ENCODE results near the gene CD8B.

Gene CD8B

DNA sequence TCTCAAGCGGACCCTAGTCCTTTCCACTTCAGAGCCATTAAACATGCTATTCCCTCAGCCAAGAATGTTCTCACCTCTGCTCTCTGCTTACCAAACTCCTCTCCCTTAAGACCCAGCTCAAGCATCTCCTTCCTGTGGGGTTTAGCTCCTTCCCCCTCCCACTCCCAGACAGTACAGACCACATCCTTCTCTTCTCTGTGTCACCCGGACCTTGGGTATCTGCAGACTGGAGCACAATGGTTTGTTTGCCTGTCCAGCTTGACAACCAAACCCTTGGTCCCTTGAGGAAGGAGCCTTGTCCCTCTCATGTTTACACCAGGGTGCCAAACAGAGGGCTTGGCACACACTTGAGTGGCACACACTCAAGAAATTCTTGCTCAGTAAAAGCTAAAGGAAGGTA, 66.8 kb downstream of the CD8B start:
- no peak for DNase-seq

DNA sequence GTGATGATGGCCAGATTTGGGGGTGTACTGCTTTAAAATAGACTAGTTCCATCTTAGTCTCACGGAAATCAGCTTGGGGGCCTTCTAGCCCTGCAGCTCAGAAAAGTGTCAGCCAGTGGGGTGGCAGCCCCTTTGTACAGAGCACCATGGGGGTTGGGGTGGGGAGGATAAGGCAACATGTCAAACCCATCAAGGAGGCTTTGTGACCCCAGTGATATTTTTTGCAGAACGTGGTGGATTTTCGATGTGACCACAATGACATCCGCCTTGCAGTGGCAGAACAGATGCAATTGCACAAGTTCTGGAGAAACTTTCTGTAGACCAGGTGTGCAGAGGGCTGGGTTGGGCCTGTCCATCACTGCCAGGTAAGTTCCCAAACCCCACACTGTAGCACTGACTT, 67.9 kb downstream of the CD8B start:
- no peak for DNase-seq

- no peak for DNase-seq
Observed at GRCh38 chr2:86791573-86791972, 70.1 kb downstream of the CD8B start.

DNA sequence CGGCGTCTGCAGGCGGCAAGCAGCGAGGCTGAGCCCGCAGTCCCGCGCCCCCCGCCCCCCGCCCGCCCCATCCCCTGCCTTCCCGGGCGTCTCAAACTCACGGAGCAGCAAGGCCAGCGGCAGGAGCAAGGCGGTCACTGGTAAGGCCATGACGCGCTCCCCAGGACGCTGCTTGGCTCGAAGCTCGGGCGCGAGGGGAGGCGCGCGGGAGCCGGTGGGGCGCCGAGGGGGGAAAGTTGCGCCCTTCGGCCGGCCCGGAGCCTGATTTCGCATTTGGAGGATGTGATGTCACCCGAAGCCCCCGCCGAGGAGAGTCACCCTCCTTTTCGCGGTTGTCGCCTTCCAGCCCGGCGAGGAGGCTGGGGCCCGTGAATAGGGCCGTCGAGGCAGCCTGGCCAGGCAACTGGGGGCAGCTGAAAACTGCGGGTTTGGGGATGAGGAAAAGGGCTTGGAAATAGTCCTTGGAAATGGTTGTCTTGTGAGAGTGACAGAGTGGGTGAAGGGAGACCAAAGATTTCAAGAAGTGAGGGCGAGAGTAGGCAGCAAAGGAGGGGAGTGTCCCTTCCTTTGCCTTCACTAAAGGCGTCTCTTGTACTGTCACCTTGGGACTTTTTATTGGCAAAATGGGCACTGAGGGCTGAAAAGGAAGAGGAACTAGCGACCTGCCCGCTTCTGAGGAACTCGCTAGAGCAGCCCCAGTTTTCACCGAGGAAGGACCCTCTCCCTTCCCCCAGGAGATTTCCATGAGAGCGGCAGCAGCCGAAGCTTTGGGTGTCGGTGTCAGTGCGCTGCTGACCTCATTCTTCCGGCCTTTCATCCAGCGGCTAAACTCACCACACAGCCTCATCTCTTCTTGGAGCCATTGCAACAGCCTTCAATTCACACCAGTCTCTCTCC, 70.8 kb downstream of the CD8B start, which contains the start of gene CD8A:
Gene CD8A, minus strand, starts transcription at position 238 of the 897 bp plus-strand sequence. Its CDS starts 88 bp downstream, at position 150.
- no peak for DNase-seq

DNA sequence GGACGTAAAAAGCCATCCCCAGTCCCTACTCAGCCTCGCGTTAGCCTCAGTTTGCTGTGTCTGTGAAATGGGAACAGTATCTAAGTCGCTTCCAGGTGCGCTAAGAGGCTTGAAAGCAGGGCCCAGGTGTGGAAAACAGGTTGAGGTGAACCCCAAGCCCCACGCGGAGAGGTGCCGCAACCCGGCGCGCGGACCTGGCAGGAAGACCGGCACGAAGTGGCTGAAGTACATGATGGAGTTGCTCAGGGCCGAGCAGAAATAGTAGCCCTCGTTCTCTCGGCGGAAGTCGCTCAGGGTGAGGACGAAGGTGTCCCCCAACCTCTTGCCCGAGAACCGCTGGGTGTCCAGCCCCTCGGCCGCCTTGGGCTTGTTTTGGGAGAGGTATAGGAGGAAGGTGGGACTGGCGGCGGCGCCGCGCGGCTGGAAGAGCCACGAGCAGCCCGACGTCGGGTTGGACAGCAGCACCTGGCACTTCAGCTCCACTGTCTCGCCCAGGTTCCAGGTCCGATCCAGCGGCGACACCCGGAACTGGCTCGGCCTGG, 71.5 kb downstream of the CD8B start:
- DNase-seq: peak in 1 of 3 experiments; percentile 12

DNA sequence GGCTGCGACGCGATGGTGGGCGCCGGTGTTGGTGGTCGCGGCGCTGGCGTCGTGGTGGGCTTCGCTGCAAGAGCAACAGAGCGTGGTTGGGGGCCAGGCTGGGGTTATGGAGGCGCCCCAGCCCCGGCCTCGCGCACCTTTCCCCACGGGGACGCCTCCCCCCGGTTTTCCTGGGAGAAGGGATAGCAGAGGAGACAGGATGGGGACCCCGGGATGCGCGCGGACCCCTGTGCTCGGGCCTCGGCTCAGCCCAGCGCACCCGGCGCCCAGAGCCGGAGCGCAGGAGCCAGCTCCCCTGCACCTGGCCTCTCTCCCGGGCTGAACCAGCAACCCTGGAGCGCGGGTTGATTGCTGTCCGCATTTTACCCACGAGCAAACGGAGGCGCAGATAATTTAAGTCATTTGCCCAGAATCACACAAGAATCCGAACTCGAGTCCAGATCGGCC, 72.0 kb downstream of the CD8B start:
- no peak for DNase-seq

DNA sequence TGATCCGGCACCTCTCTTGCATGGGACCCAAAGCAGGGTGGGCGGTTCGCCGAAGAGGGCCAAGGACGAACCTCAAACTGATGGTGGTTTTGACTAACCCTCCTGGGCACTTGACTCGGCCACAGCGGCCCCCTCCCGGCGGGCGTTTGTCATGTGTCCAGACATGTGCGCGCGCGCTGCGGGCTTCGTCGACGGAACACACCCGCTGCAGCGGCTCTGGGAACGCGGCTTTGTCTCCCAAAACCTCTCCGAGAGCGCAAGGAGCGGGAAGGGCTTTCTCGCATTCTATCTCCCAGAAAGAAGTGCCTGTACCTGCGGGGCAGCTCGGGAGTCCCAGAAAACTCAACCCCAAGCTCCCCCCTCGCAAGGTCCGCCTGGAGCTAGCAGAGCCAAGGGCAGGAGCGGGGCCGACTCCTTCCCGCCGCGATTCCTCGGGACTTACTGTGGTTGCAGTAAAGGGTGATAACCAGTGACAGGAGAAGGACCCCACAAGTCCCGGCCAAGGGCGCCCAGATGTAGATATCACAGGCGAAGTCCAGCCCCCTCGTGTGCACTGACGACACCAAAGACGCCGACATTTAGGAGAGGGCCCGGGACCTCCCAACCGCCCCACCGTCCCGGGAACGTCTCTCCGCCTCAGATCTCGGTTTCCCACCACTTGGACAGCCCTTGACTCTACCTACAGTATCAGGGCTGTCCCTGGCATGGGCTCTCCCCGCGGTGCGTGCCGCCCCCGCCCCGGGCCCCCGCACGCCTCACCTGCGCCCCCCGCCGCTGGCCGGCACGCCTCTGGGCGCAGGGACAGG, 72.6 kb downstream of the CD8B start:
- no peak for DNase-seq

DNA sequence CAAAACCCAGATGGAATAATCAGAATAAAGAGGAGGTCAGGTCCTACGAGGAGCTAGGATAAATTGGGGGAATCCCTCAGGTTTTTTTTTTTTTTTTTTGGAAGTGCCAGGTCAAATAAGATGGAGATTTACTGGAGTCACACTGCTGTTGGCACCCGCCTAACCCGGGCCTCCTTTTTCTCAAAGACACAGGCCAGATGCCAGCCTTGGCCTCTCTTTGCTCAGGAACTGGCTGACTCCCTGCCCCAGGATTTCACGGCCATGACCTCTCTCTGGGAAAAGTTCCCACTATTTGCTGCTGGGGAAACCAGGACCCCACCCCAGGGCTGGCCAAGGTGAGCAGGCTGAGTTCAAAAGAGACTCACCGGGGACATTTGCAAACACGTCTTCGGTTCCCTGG, 73.5 kb downstream of the CD8B start:
- DNase-seq: no peak

- DNase-seq: no peak
Observed at GRCh38 chr2:86787736-86788135, 74.0 kb downstream of the CD8B start.

DNA sequence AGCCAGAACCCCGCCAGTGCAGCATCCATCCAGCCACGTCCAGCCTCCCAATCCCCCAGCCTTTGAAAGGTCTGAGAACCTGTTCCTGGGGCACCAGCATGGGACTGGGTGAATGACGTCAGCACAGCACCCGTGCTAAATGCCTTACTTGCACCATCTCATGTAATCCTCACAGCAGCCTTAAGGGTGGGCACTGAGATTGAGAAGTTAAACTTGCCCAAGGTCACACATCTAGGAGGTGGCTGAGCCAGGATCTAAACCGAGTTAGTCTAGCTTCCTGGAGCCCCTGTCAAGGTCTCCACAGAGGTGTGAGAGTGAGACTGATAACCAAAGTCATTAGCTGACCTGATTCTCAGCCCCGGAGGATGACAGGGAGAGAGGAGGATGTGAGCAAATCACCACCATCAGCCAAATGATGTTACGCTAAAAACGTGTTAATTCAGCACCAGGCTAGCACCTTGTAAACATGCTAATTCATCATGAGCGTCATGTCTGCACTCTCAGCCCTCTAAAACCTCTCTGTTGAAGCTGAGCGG, 75.6 kb downstream of the CD8B start:
- no peak for DNase-seq

DNA sequence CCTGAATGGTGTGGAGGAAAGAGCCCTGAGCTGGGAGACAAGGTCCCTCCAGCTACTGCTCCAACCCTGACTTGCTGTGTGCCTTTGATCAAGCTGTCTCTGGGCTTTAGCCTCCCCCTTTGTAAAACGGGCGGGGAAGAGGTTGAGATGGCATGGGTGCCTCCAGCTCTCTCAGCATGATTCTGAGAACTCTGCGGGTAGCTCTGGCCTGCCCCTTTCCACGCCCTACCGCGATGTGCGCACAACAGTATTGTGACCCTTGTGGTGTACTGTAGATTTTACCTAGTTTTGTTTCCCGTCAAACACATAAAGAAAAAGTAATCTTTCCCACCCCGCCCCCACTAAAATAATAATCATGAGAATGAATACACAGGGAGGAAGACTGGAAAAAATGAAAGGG, 76.2 kb downstream of the CD8B start:
- no peak for DNase-seq

DNA sequence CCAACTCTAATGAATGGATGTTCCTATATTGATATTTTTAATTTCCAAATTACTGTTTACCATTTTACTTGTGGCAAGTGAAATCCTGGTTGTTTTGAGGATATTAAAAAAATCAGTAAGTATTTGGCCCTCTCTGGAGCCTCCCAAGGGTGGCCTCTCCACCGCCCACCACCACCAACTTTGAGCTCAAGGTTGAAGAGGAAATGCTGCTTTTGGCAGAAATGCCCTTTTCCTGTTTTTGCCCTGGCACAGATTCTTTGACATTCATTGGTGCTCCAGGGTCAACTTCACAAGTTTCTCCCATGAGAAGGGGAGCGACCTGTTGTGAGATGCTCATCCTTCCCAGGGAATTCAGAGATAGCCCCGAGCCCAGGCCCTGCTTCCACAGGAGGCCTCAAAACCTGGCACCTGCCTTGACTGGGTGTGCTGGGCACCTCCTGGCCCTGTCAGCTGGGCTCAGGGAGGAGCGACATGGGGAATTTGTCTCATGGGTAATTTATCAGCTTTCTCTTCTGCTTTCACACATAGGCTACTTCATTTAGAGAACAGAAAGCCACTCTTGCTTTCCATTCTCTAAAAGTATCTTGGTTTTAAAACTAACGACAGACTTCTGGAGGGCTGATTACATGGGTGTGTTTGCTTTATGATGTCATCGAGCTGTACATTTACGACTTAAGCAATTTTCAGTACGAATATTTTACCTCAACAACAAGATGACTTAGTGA, 77.9 kb downstream of the CD8B start:
- no peak for DNase-seq

DNA sequence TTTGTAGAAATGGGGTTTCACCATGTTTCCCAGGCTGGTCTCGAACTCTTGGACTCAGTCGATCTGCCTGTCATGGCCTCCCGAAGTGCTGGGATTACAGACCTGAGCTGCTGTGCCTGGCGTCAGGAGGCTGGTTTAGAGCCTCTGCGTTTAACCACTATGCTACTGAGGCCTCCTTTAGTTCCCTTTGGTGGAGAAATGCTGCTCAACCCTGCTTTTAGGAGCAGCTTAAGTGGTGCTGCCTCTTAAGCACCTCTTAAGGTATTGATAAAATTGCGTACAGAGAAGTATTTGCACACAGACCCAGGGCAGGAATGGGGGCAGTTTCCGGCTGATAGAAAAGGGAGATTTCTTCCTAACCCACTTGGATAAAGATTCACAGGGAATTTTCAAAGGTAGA, 78.9 kb downstream of the CD8B start:
- DNase-seq: peak in 1 of 3 experiments; percentile 11

DNA sequence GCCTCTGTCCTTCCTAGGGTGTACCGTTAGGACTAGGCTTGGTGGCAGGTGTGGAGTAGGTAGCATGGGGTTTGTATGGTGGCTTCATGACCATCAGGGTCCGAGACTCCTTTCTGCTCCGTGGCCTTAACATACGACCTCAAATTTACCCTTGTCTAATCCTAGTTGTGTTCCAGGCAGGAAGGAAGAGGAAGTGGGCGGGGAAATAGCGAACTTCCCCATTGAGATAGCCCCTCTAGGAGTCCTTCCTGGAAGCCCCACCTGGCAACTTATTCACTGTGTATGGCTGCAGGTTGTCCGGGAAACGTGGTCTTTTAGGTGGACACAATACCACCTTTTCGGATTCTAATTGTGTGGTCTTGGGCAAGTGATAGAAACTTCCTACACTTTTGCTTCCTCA, 80.3 kb downstream of the CD8B start:
- no peak for DNase-seq

DNA sequence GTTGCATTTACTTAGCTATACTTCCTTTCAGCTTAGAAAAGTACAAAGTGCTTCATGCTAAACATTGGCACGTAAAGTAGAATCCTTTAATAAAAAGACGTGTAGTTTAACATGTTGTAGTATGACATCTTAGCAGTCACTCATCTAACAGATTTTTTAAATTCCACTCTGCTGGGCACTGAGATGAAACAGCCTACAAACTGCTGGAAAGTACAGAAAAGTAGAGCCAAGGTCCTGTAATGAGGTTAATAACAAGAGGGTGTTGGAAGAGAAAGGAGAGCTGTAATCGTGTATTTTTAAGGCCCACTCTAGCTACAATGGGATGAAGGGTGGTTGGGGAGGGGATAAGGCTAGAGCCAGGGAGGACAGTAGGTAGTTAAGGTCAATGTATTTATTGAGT, 81.7 kb downstream of the CD8B start:
- DNase-seq: no peak

- no peak for DNase-seq
Observed at GRCh38 chr2:86778957-86779356, 82.7 kb downstream of the CD8B start.

DNA sequence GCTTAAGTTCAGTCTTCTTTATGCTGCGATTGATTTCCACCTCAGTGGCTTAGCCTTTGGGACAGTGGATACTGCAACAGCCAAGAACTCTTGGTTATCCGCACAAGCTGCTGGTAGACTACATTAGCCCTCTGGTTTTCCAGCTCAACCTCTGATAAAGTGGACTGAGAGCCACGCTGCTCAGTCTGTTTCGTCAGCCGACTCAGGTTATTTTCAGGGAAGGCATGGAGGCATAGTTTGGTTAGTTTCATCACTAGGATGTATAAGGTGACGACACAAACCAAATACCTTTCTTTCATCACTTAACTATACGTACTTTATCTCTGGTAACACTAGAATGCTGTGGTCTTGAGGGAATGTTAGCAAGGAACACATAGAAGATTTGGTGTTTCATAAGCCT, 85.2 kb downstream of the CD8B start:
- DNase-seq: no peak

GRCh38 chr2:86775338-86775737, 86.3 kb downstream of the CD8B start:
- DNase-seq: no peak

DNA sequence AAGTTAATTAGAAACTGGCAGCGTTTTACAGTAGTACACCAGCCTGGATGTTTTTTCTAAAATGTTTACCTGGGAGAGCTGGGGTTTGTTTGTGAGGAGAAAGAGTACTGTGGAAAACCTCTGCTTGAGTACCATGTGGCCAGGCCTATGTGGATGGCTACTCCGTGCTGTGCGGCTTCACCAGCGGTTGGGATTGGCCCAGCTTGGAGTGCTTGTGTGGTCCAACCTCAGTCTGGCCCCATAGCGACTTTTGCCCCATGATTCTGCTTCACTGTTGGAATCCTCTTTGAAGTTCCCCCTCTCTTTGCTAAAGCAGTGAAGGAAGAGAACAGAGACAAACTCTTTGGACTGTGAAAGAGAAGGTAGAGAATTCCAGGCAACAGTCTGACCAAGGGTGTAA, 86.8 kb downstream of the CD8B start:
- DNase-seq: no peak

- no peak for DNase-seq
Observed at GRCh38 chr2:86772611-86773010, 89.1 kb downstream of the CD8B start.

GRCh38 chr2:86770816-86771301, 90.8 kb downstream of the CD8B start:
- DNase-seq: no peak

- DNase-seq: no peak
Observed at GRCh38 chr2:86769838-86770237, 91.8 kb downstream of the CD8B start.

Measured in NCI-H1417 (cell line).